ENCODE measurements around the gene TNFAIP8. TPM values are rescaled to one million over a fixed set of nuclear protein-coding genes. Genes with fewer than 3 reads are reported as not detected.
"Not testable (repeated sequence)": the region's sequence is repeated elsewhere in the genome, so short reads cannot be mapped to it uniquely, and the experiment has no call there.

Gene TNFAIP8
- total RNA-seq, 3 donors from 2014 or later: 275 to 314 (median 282) TPM

DNA sequence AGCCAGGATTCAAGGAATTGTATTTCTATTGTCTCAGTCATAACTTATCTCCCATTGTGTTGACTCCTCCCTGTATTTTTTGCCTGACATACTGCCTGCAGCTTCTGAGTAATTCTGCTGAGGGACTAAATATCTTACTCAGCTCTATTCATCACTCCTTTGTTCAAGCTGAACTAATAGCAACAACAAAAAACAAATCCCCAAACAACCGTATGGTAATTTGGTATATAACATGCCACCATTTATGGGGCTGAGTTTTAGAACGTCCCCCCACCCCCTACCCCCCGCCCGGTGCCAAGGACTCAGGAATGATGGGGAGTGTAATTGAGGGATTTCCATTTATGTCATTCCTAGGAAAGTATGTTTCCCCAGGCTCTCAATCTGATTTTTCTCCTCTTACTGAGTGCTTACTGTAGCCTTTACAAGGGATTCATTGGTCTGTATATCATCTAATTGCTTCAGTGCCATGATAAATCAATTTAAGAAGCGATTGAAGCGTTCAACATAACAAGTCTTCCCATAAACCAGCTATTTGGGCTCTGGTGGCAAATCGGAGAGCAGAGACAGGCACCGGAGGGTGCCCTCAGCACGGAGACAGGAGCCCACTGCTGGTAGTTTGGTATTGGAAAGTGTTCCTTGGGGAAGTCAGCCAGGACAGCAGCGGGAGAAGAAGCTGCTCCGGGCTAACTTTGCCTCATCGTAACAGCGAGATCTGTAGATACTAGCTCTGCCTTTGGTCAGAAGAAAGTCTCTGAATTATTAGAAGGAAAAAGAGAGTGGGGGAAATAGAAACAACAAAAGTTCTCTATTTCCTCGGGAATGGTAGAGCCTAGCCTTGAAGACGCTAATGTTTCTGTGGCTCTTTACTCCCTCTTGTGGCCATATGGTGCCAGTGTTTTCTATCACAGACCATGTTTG lies 55.8 kb downstream of the TNFAIP8 start:
- H3K4me1 Mint-ChIP-seq (ENCODE audit: low read depth): peaks cover 37% of the 10 kb centered on the region
- DNase-seq: peak; percentile 55

DNA sequence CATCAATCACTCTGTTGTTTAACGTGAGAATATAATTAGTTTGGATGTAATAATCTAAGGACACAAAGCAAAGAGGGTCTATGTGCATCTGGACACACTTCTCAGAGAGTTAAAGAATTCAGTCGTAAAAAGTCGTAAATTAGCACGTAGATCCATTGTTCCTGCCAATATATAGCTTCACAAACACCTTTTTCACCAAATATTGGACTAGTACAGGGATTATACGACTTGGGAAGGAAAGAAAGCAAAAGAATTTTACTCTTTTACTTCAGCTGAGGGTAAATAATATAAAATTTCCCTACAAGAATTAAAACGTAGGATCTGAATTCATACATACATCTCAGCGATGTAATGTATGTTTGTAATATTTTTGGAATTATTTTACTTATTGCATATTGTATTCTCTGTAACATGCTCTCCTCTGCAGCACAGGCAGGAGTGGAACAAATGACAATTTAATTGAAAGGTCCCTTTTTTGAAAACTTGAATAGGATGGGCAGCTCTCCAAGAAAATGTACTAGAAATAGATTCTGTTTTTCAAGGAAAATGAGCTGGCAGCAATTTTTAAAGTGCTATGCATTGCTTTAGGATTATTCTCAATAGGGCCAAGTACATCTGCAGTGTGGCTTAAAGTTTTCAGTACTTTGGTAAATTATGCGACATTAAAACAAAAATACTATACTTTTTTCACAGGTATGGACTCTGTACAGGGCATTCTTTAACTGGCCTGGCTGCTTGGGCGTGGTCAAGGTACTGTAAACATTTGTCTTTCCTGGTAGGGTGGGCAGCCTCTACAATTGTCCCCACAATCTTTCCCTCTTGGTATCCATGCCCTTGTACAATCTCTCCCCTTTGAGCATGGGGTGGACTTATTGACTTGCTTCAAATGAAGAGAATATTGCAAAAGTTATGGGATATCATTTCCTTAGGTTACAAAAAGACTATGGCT lies 56.7 kb downstream of the TNFAIP8 start:
- Mint-ChIP-seq H3K36me3 (ENCODE audit: insufficient read depth) (no peaks in the 10 kb centered on the region), H3K27me3 (ENCODE audit: low read depth) (peaks cover 2% of the 10 kb centered on the region), H3K9me3 (no peaks in the 10 kb centered on the region), H3K4me1 (ENCODE audit: low read depth) (peaks cover 39% of the 10 kb centered on the region), H3K4me3 (peak overlapping the region; percentile 82)
- DNase-seq: no peak
- ATAC-seq: no peak

More for the DNA sequence above, 55.8 kb downstream of the TNFAIP8 start:
- Mint-ChIP-seq H3K9me3 (no peaks in the 10 kb centered on the region), H3K36me3 (ENCODE audit: insufficient read depth) (no peaks in the 10 kb centered on the region), H3K27me3 (ENCODE audit: low read depth) (peaks cover 2% of the 10 kb centered on the region), H3K4me3 (peak overlapping the region; percentile 82)
- peak; percentile 81 to 84 for ATAC-seq

DNA sequence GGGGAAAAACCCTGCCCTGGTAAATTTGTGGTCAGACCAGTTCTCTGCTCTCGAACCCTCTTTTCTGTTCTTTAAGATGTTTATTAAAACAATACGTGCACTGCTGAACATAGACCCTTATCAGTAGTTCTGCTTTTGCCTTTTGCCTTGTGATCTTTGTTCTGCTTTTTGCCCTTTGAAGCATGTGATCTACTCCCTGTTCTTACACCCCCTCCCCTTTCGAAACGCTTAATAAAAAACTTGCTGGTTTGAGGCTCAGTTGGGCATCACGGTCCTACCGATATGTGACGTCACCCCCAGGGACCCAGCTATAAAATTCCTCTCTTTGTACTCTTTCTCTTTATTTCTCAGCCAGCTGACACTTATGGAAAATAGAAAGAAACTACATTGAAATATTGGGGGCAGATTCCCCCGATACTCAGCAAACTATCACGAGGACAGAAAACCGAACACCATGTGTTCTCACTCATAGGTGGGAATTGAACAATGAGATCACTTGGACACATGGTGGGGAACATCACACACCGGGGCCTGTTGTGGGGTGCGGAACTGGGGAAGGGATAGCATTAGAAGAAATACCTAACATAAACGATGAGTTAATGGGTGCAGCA lies 58.4 kb downstream of the TNFAIP8 start:
- not testable (repeated sequence) for ATAC-seq; DNase-seq; H3K4me3 Mint-ChIP-seq; H3K9me3 Mint-ChIP-seq; H3K27me3 Mint-ChIP-seq (ENCODE audit: low read depth); H3K36me3 Mint-ChIP-seq (ENCODE audit: insufficient read depth)
- H3K4me1 Mint-ChIP-seq (ENCODE audit: low read depth): peaks cover 46% of the 10 kb centered on the region

DNA sequence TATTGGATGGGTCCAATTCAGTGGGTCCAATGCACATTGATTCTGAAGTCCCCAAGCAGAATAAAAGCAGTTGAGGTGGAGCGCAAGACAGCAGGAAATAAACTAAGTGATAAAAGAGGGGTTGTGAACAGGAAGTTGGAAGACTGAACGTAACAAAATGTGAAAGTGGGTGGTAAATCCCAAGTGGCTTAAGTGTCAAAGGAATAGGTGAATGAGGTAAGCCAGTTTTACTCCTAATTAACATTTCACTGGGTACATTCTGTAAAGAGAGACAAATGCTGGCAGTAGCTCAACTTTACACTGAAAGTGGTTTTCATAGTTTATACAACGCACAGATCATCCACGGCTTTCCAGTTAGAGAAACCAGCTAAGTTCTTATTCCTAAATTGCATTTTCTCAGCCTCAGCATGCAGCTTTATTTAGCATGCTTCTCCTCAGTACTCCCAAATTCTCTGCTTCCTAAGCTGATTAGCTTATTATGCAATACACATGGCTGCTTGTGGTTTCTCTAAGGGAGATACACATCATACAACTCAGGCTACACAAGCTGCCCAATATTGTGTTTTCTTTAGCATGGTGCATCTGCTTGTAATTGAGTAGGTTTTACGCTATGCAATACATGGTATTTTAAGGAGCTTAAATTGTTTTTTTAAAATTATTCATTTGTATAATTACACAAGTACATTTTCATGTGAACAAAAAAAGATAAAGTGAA lies 62.2 kb downstream of the TNFAIP8 start:
- Mint-ChIP-seq H3K9me3 (no peaks in the 10 kb centered on the region), H3K27me3 (ENCODE audit: low read depth) (peaks cover 2% of the 10 kb centered on the region), H3K4me3 (no peak overlapping the region), H3K36me3 (ENCODE audit: insufficient read depth) (no peaks in the 10 kb centered on the region), H3K4me1 (ENCODE audit: low read depth) (peaks cover 16% of the 10 kb centered on the region)
- DNase-seq (no peak), ATAC-seq (no peak)

DNA sequence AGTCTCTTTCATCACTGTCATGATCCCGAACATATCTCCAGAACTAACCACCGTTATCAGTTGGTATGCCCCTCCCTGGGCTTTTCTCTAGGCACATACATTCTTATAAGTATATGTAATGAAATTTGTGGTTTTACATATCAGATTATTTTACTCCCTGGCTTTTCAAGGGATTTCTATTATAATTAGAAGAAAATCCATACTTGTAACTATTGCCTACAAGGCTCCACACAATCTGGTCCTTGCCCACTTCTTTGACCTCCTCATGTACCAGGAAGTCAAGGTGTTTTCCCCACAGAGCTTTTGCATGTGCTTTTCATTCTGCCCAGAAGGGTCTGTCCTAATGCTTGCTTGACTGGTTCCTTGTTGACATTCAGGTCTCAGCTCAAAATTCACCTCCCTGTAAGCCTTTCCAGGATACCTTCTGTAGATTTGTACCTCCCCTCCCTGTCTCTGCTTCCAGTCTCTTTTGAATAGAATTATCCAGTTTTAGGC lies 62.8 kb downstream of the TNFAIP8 start:
- Mint-ChIP-seq H3K27me3 (ENCODE audit: low read depth) (peaks cover 2% of the 10 kb centered on the region), H3K4me1 (ENCODE audit: low read depth) (peaks cover 16% of the 10 kb centered on the region), H3K9me3 (no peaks in the 10 kb centered on the region), H3K36me3 (ENCODE audit: insufficient read depth) (no peaks in the 10 kb centered on the region), H3K4me3 (no peak overlapping the region)
- no peak for ATAC-seq
- no peak for DNase-seq

DNA sequence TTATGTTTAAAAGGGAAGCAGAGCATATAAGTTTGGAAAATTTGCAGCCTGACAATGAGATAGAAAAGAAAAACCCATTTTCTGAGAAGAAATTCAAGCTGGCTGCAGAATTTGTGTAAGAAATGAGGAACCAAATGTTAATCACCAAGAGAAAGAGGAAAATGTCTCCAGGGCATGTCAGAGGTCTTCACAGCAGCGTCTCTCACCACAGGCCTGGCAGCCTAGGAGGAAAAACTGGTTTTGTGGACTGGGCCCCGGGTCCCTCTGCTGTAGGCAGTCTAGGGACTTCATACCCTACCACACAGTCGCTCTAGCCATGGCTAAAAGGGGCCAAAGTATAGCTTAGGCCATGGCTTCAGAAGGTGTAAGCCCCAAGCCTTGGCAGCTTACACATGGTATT lies 64.3 kb downstream of the TNFAIP8 start:
- H3K27me3 Mint-ChIP-seq (ENCODE audit: low read depth): peaks cover 2% of the 10 kb centered on the region
- no peak for ATAC-seq

DNA sequence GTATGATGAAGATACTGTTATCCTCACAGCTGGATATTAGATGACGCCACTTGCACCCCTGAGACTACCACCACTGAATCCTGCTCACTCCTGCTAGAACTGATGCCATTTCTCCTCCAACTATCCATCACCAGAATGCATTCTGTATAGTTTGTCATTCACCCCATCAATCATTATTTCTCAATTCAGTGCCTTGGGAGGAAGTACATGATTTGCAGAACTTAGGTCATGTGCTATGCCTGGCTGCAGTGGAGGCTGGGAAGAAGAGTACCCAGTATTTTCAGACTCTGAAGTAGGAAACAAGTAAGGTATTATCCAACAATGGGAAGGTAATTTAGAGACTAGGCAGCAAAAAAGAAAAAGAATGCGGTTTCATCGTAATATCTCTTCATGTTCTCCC lies 70.2 kb downstream of the TNFAIP8 start:
- Mint-ChIP-seq H3K9me3 (no peaks in the 10 kb centered on the region), H3K27me3 (ENCODE audit: low read depth) (no peaks in the 10 kb centered on the region), H3K4me1 (ENCODE audit: low read depth) (no peaks in the 10 kb centered on the region), H3K36me3 (ENCODE audit: insufficient read depth) (no peaks in the 10 kb centered on the region), H3K4me3 (no peak overlapping the region)
- DNase-seq (no peak), ATAC-seq (no peak)

More for the DNA sequence above, 64.3 kb downstream of the TNFAIP8 start:
- Mint-ChIP-seq H3K4me1 (ENCODE audit: low read depth) (peaks cover 13% of the 10 kb centered on the region), H3K36me3 (ENCODE audit: insufficient read depth) (no peaks in the 10 kb centered on the region), H3K4me3 (no peak overlapping the region), H3K9me3 (no peaks in the 10 kb centered on the region)
- no peak for DNase-seq

DNA sequence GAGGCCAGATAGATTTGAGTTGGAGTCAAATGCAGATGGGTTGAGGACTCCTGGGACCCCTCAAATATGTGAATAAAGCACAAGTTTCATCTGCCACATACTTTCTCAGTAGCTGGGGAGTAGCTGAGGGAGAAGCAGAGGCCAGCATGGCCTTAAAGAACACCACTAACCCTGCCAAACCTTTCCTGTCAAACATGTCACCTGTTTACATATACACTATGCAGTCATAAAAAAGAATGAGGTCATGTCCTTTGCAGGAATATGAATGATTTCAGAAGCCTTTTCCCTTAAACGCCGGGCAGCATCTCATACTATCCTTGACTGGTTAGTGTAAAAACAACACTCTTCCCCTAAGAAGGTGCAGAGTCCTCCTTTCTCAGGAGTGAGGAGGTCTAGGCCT lies 71.2 kb downstream of the TNFAIP8 start:
- ATAC-seq: no peak
- Mint-ChIP-seq H3K27me3 (ENCODE audit: low read depth) (peaks cover 5% of the 10 kb centered on the region), H3K36me3 (ENCODE audit: insufficient read depth) (no peaks in the 10 kb centered on the region), H3K9me3 (no peaks in the 10 kb centered on the region), H3K4me1 (ENCODE audit: low read depth) (no peaks in the 10 kb centered on the region), H3K4me3 (no peak overlapping the region)
- no peak for DNase-seq

DNA sequence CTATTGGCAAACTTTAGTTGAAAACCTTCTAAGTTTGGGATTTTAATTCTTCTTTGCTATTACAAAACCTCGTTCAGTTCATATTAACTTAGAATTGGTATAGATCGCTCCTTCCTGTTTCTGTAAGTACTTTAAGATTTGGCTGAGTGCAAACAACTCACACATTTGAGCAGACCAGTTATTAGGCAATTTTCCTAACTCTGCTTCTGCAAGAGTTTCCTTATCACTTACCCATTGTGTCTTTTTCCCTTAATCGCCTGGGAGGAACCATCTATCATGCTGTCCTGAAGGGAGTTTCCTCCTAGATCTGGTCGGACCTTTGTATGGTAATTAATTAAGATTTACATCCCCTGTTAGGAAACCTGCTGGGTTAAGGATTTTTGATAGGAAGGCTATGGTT lies 71.8 kb downstream of the TNFAIP8 start:
- not testable (repeated sequence) for H3K27me3 Mint-ChIP-seq (ENCODE audit: low read depth); H3K4me3 Mint-ChIP-seq; H3K4me1 Mint-ChIP-seq (ENCODE audit: low read depth); ATAC-seq; DNase-seq; H3K9me3 Mint-ChIP-seq; H3K36me3 Mint-ChIP-seq (ENCODE audit: insufficient read depth)

DNA sequence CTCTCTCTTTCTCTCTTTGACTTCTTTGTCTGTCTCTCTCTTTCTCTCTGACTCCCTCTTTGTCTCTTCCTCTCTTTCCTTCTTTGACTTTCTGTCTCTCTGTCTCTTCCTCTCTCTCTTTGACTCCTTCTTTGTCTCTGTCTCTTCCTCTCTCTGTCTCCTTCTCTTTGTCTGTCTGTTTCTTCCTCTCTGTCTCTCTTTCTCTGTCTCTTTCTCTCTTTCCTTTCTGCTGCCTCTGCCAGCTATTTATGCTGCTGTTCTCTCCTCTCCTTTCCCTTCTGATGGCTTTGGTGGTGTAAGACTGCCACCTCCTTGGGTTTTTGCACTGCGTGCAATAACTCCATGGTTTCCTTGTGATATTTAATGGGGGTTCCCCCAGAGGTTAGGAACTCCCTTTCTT lies 72.3 kb downstream of the TNFAIP8 start:
- DNase-seq; H3K27me3 Mint-ChIP-seq (ENCODE audit: low read depth); H3K4me3 Mint-ChIP-seq; ATAC-seq; H3K36me3 Mint-ChIP-seq (ENCODE audit: insufficient read depth); H3K4me1 Mint-ChIP-seq (ENCODE audit: low read depth); H3K9me3 Mint-ChIP-seq: not testable (repeated sequence)

DNA sequence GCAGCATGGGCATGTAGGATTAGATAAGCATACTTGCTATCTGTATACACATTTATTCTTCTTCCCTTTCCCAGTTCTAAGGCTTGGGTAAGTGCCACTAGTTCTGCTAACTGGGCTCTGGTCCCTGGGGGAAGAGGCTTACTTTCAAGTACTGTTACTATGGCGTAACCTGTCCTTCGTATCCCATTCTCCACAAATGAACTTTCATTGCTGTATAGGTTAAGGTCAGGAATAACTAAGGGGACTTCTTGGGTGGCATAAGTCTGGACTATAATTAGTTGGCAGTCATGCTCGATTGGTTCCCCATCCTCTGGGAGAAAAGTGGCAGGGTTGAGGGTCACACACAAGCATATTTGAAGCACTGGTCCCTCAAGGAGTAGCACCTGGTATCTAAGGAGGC lies 72.8 kb downstream of the TNFAIP8 start:
- DNase-seq; H3K4me1 Mint-ChIP-seq (ENCODE audit: low read depth): not testable (repeated sequence)

DNA sequence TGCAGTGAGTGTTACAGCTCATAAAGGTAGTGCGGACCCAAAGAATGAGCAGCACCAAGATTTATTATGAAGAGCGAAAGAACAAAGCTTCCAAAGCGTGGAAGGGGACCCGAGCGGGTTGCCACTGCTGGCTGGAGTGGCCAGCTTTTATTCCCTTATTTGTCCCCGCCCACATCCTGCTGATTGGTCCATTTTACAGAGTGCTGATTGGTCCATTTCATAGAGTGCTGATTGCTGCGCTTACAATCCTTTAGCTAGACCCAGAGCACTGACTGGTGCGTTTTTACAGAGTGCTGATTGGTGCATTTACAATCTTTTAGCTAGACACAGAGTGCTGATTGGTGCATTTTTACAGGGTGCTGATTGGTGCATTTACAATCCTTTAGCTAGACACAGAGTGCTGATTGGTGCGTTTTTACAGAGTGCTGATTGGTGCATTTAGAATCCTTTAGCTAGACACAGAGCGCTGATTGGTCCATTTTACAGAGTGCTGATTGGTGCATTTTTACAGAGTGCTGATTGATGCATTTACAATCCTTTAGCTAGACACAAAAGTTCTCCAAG lies 76.9 kb downstream of the TNFAIP8 start:
- not testable (repeated sequence) for H3K9me3 Mint-ChIP-seq; DNase-seq; H3K36me3 Mint-ChIP-seq (ENCODE audit: insufficient read depth); ATAC-seq; H3K4me3 Mint-ChIP-seq; H3K4me1 Mint-ChIP-seq (ENCODE audit: low read depth)
- H3K27me3 Mint-ChIP-seq (ENCODE audit: low read depth): peaks cover 19% of the 10 kb centered on the region

More for the DNA sequence above, 72.8 kb downstream of the TNFAIP8 start:
- not testable (repeated sequence) for H3K36me3 Mint-ChIP-seq (ENCODE audit: insufficient read depth); H3K27me3 Mint-ChIP-seq (ENCODE audit: low read depth); H3K4me3 Mint-ChIP-seq; ATAC-seq; H3K9me3 Mint-ChIP-seq

DNA sequence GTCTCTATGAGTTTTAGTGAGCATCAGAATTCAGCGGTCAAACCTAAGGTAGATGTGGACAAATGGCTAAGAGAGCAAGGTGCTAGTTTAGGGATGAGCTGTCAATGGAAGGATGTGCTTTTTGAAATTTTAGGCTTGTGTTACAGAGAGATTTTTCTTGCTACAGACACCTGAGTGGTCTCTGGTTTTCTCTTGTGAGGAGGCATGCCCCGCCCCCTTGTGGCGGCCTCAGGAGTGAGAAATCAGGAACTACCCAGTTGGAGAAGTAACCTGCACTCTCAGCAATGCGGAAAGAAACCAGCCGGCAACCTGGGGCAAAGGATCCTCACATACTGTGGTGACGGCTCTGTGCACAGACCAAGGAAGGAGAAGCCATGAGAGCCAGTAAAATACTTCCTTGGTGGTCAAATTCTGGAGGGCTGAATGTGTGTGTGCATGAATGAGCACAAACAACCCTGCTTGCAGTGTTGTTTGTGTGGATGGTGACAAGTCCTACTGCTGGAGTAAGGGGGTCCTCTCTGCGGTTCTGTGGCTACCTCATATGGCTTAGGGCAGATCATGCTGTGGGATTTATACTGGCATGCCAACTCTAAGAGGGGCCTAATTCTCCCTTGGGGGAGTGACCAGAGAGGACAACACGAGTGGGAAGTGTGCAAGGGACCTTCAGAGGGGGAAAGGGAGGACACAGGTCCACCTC lies 79.8 kb downstream of the TNFAIP8 start:
- Mint-ChIP-seq H3K9me3 (no peaks in the 10 kb centered on the region), H3K36me3 (ENCODE audit: insufficient read depth) (no peaks in the 10 kb centered on the region), H3K4me3 (no peak overlapping the region)

More for the DNA sequence above, 79.8 kb downstream of the TNFAIP8 start:
- DNase-seq (peak; percentile 72), ATAC-seq (peak; percentile 66 to 72)
- Mint-ChIP-seq H3K27me3 (ENCODE audit: low read depth) (peaks cover 34% of the 10 kb centered on the region), H3K4me1 (ENCODE audit: low read depth) (peaks cover 8% of the 10 kb centered on the region)

Data from activated T-cell treated with anti-CD3 and anti-CD28 coated beads, Interleukin-2, amount 50 U/mL, for 4 hours (primary cell).